K562 (cell line): ENCODE data around the gene DARS2. TPM values are rescaled to one million over a fixed set of nuclear protein-coding genes. Genes with fewer than 3 reads are reported as not detected.

Source experiments
- ATAC-seq: fragments of 200-7000 bp; cut with Tn5 transposase; 3 replicates; pipeline ENCODE4 v1.9.1; 2020; ENCODE audit warnings: moderate library complexity
- BruUV-seq: library from RNA; stranded (reverse); fragments of 400-500 nt; replicated peaks from 2 replicates; lab custom pipeline; 2021; lab: Mats Ljungman, UMichigan
- CTCF ChIA-PET: fragments of 300-600 bp; formaldehyde crosslinking; extraction: SDS; loops from one replicate; lab custom pipeline; 2021; ENCODE audit warnings: low intra/inter-chr PET ratio; lab: Yijun Ruan, JAX
- POLR2A ChIA-PET: fragments of 300-600, 350-650 bp; sonication (Branson Sonifier 250); formaldehyde crosslinking; extraction: SDS; loops from one replicate; lab custom pipeline; 2021; ENCODE audit warnings: antibody characterized with exemption, inconsistent platforms; lab: Yijun Ruan, JAX
- DNase-seq, 4 experiments: peaks; one replicate each; pipeline versions ENCODE4 v3.0.0 to v3.0.0-alpha.2; 2011 to 2018; ENCODE audit warnings: low spot score in 3 of 4, mixed read lengths in 3 of 4; ENCODE audit errors: extremely low read depth in 1 of 4
- FAIRE-seq: peaks from 2 replicates; lab custom pipeline; 2011; peaks lifted over from hg19 to GRCh38; lab: Jason Lieb, UNC
- H2AFZ ChIP-seq: 2 replicates; pipeline ENCODE4 v1.6.0; 2011; ENCODE audit warnings: low read depth, low read length, control low read depth, inconsistent platforms
- H3K27ac ChIP-seq: fragments of 200-600 bp; 3 replicates; pipeline ENCODE4 v1.8.0; 2011; ENCODE audit warnings: low read depth, mild to moderate bottlenecking, control low read depth, inconsistent platforms, low read length, moderate library complexity, mixed read lengths; ENCODE audit errors: extremely low read depth
- H3K27me3 ChIP-seq, 2 experiments: fragments of 300-600 bp in 1 of 2; 2 replicates in 1 of 2; 3 replicates in 1 of 2; pipeline versions ENCODE4 v1.6.0 to v1.8.0; 2011; ENCODE audit warnings: inconsistent platforms in 2 of 2, low read length in 2 of 2, mild to moderate bottlenecking in 1 of 2, mixed read lengths in 1 of 2, moderate library complexity in 1 of 2; ENCODE audit not compliant: control insufficient read depth in 2 of 2, insufficient read depth in 2 of 2
- H3K36me3 ChIP-seq: fragments of 300-600 bp; 3 replicates; pipeline ENCODE4 v1.8.0; 2011; ENCODE audit warnings: mild to moderate bottlenecking, low read length, inconsistent platforms; ENCODE audit not compliant: control insufficient read depth, insufficient read depth
- H3K4me1 ChIP-seq, 2 experiments: fragments of 200-600 bp in 1 of 2; replicated peaks in 1 of 2; 2 replicates in 1 of 2; 3 replicates in 1 of 2; pipeline versions ENCODE4 v1.5.1 to v1.8.0; 2011; ENCODE audit warnings: inconsistent platforms in 2 of 2, low read length in 2 of 2, mild to moderate bottlenecking in 1 of 2, mixed read lengths in 1 of 2, moderate library complexity in 1 of 2; ENCODE audit not compliant: control insufficient read depth in 2 of 2, insufficient read depth in 2 of 2
- H3K4me2 ChIP-seq: 2 replicates; pipeline ENCODE4 v1.6.1; 2011; ENCODE audit warnings: low read length, control low read depth, inconsistent platforms, mixed read lengths; ENCODE audit not compliant: insufficient read depth
- H3K4me3 ChIP-seq: fragments of 200-600 bp; sonication (generic), shearing (Covaris generic); 2 replicates; pipeline ENCODE4 v1.5.1; 2016; ENCODE audit warnings: control low read depth, inconsistent platforms
- H3K79me2 ChIP-seq: fragments of 200-600 bp; 3 replicates; pipeline ENCODE4 v1.8.0; 2011; ENCODE audit warnings: low read length, inconsistent platforms; ENCODE audit not compliant: control insufficient read depth, insufficient read depth
- H3K9ac ChIP-seq, 2 experiments: 2 replicates each; pipeline versions ENCODE4 v1.6.0 to v1.6.1; 2011; ENCODE audit warnings: low read depth in 2 of 2, low read length in 2 of 2, control low read depth in 1 of 2, inconsistent platforms in 1 of 2, mild to moderate bottlenecking in 1 of 2, mixed read lengths in 1 of 2; ENCODE audit not compliant: insufficient read depth in 1 of 2
- H3K9me1 ChIP-seq: one replicate; pipeline ENCODE4 v1.6.0; 2011; ENCODE audit warnings: inconsistent platforms, mild to moderate bottlenecking, low read length, moderate library complexity; ENCODE audit not compliant: control insufficient read depth, insufficient read depth
- H3K9me3 ChIP-seq: replicated peaks from 2 replicates; pipeline ENCODE4 v1.5.1; 2011; ENCODE audit warnings: low read depth, low read length, inconsistent platforms; ENCODE audit not compliant: control insufficient read depth, insufficient read depth
- H4K20me1 ChIP-seq: replicated peaks from 2 replicates; pipeline ENCODE4 v1.6.1; 2011; ENCODE audit warnings: low read length, inconsistent platforms, mixed read lengths; ENCODE audit not compliant: control insufficient read depth, insufficient read depth
- GATA2 ChIP-seq: sonication (generic); formaldehyde crosslinking; IDR thresholded peaks from 2 replicates; pipeline ENCODE4 v1.4.0; 2020; ENCODE audit warnings: mild to moderate bottlenecking, missing genetic modification reagents
- POLR2H ChIP-seq: IDR thresholded peaks from 2 replicates; pipeline ENCODE4 v1.6.1; 2016; ENCODE audit warnings: missing genetic modification characterization, low read depth, mild to moderate bottlenecking, control low read depth, missing compliant biosample characterization, moderate library complexity
- RBM15 ChIP-seq: fragments of 200-400 bp; formaldehyde crosslinking; IDR thresholded peaks from 2 replicates; pipeline ENCODE4 v1.6.1; 2018; ENCODE audit warnings: mild to moderate bottlenecking, low read length, moderate library complexity; ENCODE audit not compliant: insufficient read depth
- RBM22 ChIP-seq: fragments of 200-400 bp; formaldehyde crosslinking; IDR thresholded peaks from 2 replicates; pipeline ENCODE4 v1.6.1; 2018; ENCODE audit warnings: low read length, low read depth; ENCODE audit not compliant: poor library complexity, severe bottlenecking
- TAL1 ChIP-seq: fragments of 450-650 bp; IDR thresholded peaks from 2 replicates; pipeline ENCODE4 v1.6.1; 2016; ENCODE audit warnings: mild to moderate bottlenecking
- TARDBP ChIP-seq: fragments of 450-650 bp; IDR thresholded peaks from 2 replicates; pipeline ENCODE4 v1.6.1; 2016
- ZNF217 ChIP-seq: sonication (generic); formaldehyde crosslinking; IDR thresholded peaks from 2 replicates; pipeline ENCODE4 v1.8.0; 2022; ENCODE audit warnings: mild to moderate bottlenecking, missing genetic modification reagents
- ZNF253 ChIP-seq: fragments of 250-450 bp; sonication (Bioruptor Pico); conservative IDR thresholded peaks from 2 replicates; pipeline ENCODE4 v1.6.1; 2021; ENCODE audit warnings: mild to moderate bottlenecking
- WGBS: fragments of 100-300 bp; shearing (Covaris generic); methylation state at CpG from one replicate; pipeline ENCODE4 v1.1.6; 2016; ENCODE audit warnings: low coverage, mixed read lengths; ENCODE audit not compliant: insufficient coverage; ENCODE audit errors: missing lambda C conversion rate; 5-methylcytosine and 5-hydroxymethylcytosine counted together
- in situ Hi-C: fragments of 300-500 bp; cut with MboI; formaldehyde crosslinking; loops from 4 replicates; pipeline ENCODE4 v1.15.0; 2018; ENCODE audit warnings: inconsistent platforms, mixed read lengths
- intact Hi-C: fragments of 100-400 bp; cut with micrococcal nuclease; formaldehyde crosslinking; loops from 2 replicates; pipeline ENCODE4 v1.14.2; 2022
- polyA plus RNA-seq, 8 experiments: library from polyadenylated mRNA; depleted of rRNA in 4 of 8; stranded (reverse) in 5 of 8; unstranded in 3 of 8; fragments of >200 nt; fragmentation: Nextera tagmentation in 2 of 8; fragmentation: Illumina TruSeq in 1 of 8; extraction: Ambion mirVana in 2 of 8; extraction: Trizol in 1 of 8; gene quantifications; 2 replicates each; pipeline versions ENCODE4 v1.2.1 to v1.2.3, GENCODE V29; 2011 to 2014; ENCODE audit warnings: inconsistent platforms in 1 of 8, missing spikeins in 1 of 8
- total RNA-seq, 7 experiments: library from RNA; depleted of rRNA in 6 of 7; stranded (reverse); fragments of >200 nt in 6 of 7; fragmentation: Illumina TruSeq in 2 of 7; extraction: Trizol in 2 of 7; gene quantifications; 2 replicates each; pipeline versions ENCODE4 v1.2.1 to v1.2.3, GENCODE V29; 2011 to 2021; ENCODE audit warnings: low replicate concordance in 1 of 7
- TF ChIP-seq, protein P1 (sequence below): sonication (generic); formaldehyde crosslinking; IDR thresholded peaks from 2 replicates; pipeline ENCODE4 v1.8.1; 2023; ENCODE audit warnings: missing genetic modification reagents, mild to moderate bottlenecking, borderline replicate concordance
- TF ChIP-seq, protein P2 (sequence below), 2 experiments: fragments of 450-650 bp; IDR thresholded peaks; 2 replicates each; pipeline ENCODE4 v1.6.1; 2016; ENCODE audit warnings: mild to moderate bottlenecking in 2 of 2, borderline replicate concordance in 1 of 2, low read depth in 1 of 2, moderate library complexity in 1 of 2

Gene DARS2
- total and polyA plus RNA-seq, 9 of the 15 experiments (the other 6 are each of a cell fraction or from before 2014, with no cell fraction given): 36.4 to 96.7 (median 68.6) TPM

GRCh38 chr1:173887627-173888026 is 63.2 kb downstream of the DARS2 start:
- POLR2A ChIA-PET: interaction anchor here (0.7 to 2.9 kb wide), 2 partner anchors 17 to 20 kb away, joined by 3 to 26 read pairs; partner anchors contain the start of genes GAS5 and ZBTB37
- ATAC-seq: no peak
- H3K9ac ChIP-seq: no peak overlapping the region
- TF ChIP-seq GATA2 (no peak), ZNF217 (CRISPR knock-in tag) (no peak), RBM22 (no peak), POLR2H (tag) (no peak), TARDBP (no peak), TAL1 (no peak), RBM15 (no peak), ZNF253 (no peak)
- TF ChIP-seq, protein P1, sequence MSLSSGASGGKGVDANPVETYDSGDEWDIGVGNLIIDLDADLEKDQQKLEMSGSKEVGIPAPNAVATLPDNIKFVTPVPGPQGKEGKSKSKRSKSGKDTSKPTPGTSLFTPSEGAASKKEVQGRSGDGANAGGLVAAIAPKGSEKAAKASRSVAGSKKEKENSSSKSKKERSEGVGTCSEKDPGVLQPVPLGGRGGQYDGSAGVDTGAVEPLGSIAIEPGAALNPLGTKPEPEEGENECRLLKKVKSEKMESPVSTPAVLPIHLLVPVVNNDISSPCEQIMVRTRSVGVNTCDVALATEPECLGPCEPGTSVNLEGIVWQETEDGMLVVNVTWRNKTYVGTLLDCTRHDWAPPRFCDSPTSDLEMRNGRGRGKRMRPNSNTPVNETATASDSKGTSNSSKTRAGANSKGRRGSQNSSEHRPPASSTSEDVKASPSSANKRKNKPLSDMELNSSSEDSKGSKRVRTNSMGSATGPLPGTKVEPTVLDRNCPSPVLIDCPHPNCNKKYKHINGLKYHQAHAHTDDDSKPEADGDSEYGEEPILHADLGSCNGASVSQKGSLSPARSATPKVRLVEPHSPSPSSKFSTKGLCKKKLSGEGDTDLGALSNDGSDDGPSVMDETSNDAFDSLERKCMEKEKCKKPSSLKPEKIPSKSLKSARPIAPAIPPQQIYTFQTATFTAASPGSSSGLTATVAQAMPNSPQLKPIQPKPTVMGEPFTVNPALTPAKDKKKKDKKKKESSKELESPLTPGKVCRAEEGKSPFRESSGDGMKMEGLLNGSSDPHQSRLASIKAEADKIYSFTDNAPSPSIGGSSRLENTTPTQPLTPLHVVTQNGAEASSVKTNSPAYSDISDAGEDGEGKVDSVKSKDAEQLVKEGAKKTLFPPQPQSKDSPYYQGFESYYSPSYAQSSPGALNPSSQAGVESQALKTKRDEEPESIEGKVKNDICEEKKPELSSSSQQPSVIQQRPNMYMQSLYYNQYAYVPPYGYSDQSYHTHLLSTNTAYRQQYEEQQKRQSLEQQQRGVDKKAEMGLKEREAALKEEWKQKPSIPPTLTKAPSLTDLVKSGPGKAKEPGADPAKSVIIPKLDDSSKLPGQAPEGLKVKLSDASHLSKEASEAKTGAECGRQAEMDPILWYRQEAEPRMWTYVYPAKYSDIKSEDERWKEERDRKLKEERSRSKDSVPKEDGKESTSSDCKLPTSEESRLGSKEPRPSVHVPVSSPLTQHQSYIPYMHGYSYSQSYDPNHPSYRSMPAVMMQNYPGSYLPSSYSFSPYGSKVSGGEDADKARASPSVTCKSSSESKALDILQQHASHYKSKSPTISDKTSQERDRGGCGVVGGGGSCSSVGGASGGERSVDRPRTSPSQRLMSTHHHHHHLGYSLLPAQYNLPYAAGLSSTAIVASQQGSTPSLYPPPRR: no peak
- TF ChIP-seq, protein P2, sequence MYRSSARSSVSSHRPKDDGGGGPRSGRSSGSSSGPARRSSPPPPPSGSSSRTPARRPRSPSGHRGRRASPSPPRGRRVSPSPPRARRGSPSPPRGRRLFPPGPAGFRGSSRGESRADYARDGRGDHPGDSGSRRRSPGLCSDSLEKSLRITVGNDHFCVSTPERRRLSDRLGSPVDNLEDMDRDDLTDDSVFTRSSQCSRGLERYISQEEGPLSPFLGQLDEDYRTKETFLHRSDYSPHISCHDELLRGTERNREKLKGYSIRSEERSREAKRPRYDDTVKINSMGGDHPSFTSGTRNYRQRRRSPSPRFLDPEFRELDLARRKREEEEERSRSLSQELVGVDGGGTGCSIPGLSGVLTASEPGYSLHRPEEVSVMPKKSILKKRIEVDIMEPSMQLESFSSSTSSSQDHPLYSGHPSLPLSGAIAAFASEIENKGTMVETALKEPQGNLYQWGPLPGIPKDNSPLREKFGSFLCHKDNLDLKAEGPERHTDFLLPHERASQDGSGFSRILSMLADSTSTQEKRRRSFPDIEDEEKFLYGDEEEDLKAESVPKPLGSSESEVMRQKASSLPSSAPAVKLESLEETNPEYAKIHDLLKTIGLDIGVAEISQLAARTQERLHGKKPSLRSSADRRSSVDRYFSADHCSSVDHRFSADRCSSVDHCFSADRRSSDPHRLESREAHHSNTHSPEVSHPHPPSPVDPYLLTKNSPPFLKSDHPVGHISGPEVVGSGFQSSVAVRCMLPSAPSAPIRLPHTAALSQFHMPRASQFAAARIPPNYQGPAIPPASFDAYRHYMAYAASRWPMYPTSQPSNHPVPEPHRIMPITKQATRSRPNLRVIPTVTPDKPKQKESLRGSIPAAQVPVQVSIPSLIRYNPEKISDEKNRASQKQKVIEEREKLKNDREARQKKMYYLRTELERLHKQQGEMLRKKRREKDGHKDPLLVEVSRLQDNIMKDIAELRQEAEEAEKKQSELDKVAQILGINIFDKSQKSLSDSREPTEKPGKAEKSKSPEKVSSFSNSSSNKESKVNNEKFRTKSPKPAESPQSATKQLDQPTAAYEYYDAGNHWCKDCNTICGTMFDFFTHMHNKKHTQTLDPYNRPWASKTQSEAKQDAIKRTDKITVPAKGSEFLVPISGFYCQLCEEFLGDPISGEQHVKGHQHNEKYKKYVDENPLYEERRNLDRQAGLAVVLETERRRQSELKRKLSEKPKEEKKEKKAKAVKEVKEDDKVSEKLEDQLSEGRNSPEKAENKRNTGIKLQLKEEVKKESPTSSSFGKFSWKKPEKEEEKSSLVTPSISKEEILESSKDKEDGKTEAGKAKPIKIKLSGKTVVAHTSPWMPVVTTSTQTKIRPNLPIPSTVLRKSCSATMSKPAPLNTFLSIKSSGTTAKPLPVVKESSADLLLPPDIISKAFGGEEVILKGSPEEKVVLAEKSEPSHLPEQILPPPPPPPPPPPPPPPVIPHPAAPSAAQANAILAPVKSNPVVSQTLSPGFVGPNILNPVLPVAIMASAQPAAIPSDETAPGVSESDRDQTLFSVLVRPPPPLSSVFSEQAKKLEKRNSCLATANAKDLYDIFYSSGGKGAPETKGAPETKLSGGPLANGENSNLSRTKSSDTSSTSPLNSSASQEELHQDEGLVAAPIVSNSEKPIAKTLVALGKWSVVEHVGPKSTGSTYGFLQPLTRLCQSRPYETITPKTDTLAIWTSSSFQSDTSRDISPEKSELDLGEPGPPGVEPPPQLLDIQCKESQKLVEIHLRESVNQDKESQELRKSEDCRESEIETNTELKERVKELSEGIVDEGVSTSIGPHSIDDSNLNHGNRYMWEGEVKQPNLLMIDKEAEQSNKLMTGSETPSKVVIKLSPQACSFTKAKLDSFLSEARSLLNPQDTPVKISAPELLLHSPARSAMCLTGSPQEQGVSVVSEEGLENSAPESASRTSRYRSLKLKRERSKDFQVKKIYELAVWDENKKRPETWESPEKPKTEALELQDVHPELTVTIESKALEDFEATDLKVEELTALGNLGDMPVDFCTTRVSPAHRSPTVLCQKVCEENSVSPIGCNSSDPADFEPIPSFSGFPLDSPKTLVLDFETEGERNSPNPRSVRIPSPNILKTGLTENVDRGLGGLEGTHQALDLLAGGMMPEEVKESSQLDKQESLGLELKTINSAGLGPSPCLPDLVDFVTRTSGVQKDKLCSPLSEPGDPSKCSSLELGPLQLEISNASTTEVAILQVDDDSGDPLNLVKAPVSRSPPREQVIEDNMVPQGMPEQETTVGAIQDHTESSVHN (IDR thresholded peaks at IDR 0.05; ENCODE audit: borderline replicate concordance in 1 of 2, low read depth in 1 of 2): no peak

More at GRCh38 chr1:173887627-173888026, 63.2 kb downstream of the DARS2 start:
- intact Hi-C loops (no loop called here), in situ Hi-C loops (no loop called here)
- Histone ChIP-seq H2AFZ (no peak overlapping the region), H3K27ac (no peak overlapping the region), H3K36me3 (peaks cover 14% of the 10 kb centered on the region; the same call in 2 of the 3 replicates), H3K4me1 (no peaks in the 10 kb centered on the region), H4K20me1 (no peaks in the 10 kb centered on the region), H3K9me1 (no peaks in the 10 kb centered on the region), H3K4me3 (no peak overlapping the region), H3K79me2 (no peaks in the 10 kb centered on the region), H3K4me2 (no peak overlapping the region), H3K27me3 (no peaks in the 10 kb centered on the region), H3K9me3 (no peaks in the 10 kb centered on the region)
- CTCF ChIA-PET: no interaction called here
- FAIRE-seq (no peak), DNase-seq (no peak)
- BruUV-seq: no TSS peak
- WGBS: 83% methylated on average over 2 of the region's 2 CpGs
